ENCODE data around the gene LPP. TPM values are rescaled to one million over a fixed set of nuclear protein-coding genes. Genes with fewer than 3 reads are reported as not detected.

LPP gene
- total RNA-seq, 1 donor, result 77.4 TPM

DNA sequence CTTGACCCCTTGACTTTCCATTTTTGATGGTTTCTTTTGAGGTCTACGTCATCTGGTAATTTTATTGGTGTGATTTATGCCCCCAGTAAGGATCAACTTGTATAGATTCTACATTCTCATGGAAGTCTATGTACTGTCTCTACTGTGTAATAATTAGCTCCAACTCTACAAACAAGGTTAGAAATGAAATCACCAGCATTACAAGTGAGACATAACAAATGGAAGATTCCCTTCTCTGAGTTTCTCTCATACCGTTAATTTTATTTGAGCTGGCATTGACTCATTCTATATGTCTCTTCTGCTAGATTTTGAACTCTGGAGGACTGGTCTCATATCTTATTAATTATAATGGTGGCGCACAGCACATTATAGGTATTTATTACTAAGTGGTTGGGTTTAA lies 138.9 kb downstream of the LPP start:
- H3K27ac ChIP-seq (ENCODE audit: low read depth, low read length), result peak overlapping the region; percentile 96
- peaks cover 69% of the 10 kb centered on the region for H3K79me2 ChIP-seq (ENCODE audit: insufficient read depth, low read length)
- peaks cover 49% of the 10 kb centered on the region for H3K4me1 ChIP-seq (ENCODE audit: insufficient read depth, low read length)
- H2AFZ ChIP-seq (ENCODE audit: low read length), result no peak overlapping the region
- no peaks in the 10 kb centered on the region for H4K20me1 ChIP-seq (ENCODE audit: insufficient read depth, low read length)
- H3K9me3 ChIP-seq (ENCODE audit: low read depth, low read length), result no peaks in the 10 kb centered on the region
- no peaks in the 10 kb centered on the region for H3K27me3 ChIP-seq (ENCODE audit: insufficient read depth, low read length)
- no peak for TF ChIP-seq CTCF (IDR thresholded peaks at IDR 0.05; ENCODE audit: extremely low read depth, low read depth, low read length)
- peaks cover 5% of the 10 kb centered on the region for H3K36me3 ChIP-seq (ENCODE audit: insufficient read depth, low read length)
- no peak overlapping the region for H3K4me3 ChIP-seq (ENCODE audit: insufficient read depth, low read length)
- no peak for DNase-seq (ENCODE audit: insufficient read length, low spot score, missing footprints)
- no peak overlapping the region for H3K4me2 ChIP-seq (ENCODE audit: insufficient read depth, low read length)

DNA sequence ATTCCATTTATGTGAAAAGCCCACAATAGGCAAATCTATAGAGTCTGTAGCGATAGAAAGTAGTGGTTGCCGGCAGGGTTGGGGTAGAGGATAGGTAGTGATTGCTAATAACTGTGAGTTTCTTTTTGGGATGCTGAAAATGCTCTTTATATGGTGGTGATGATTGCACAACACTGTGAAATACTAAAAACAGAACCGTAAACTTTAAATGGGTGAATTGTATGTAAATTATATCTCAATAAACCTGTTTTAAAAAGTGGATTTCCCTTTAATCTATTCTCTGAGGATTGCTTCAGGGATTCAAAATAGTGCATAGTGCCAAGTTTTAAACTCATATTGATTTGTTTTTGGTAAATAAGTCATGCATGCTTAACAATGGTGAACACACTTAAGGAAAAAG lies 140.2 kb downstream of the LPP start:
- H2AFZ ChIP-seq (ENCODE audit: low read length), result no peak overlapping the region
- peaks cover 58% of the 10 kb centered on the region for H3K4me1 ChIP-seq (ENCODE audit: insufficient read depth, low read length)
- H4K20me1 ChIP-seq (ENCODE audit: insufficient read depth, low read length), result no peaks in the 10 kb centered on the region
- DNase-seq (ENCODE audit: insufficient read length, low spot score, missing footprints), result peak; percentile 9
- peak overlapping the region; percentile 76 for H3K4me2 ChIP-seq (ENCODE audit: insufficient read depth, low read length)
- H3K36me3 ChIP-seq (ENCODE audit: insufficient read depth, low read length), result peaks cover 5% of the 10 kb centered on the region
- TF ChIP-seq CTCF (IDR thresholded peaks at IDR 0.05; ENCODE audit: extremely low read depth, low read depth, low read length), result no peak
- H3K79me2 ChIP-seq (ENCODE audit: insufficient read depth, low read length), result peaks cover 71% of the 10 kb centered on the region
- no peak overlapping the region for H3K4me3 ChIP-seq (ENCODE audit: insufficient read depth, low read length)
- no peaks in the 10 kb centered on the region for H3K27me3 ChIP-seq (ENCODE audit: insufficient read depth, low read length)
- no peaks in the 10 kb centered on the region for H3K9me3 ChIP-seq (ENCODE audit: low read depth, low read length)
- peak overlapping the region; percentile 96 for H3K27ac ChIP-seq (ENCODE audit: low read depth, low read length)

GRCh38 chr3:188294823-188295487 lies 141.0 kb downstream of the LPP start:
- no peaks in the 10 kb centered on the region for H3K9me3 ChIP-seq (ENCODE audit: low read depth, low read length)
- no peak overlapping the region for H3K4me3 ChIP-seq (ENCODE audit: insufficient read depth, low read length)
- H2AFZ ChIP-seq (ENCODE audit: low read length), result no peak overlapping the region
- H3K36me3 ChIP-seq (ENCODE audit: insufficient read depth, low read length), result peaks cover 5% of the 10 kb centered on the region
- peak overlapping the region; percentile 96 for H3K27ac ChIP-seq (ENCODE audit: low read depth, low read length)
- H3K79me2 ChIP-seq (ENCODE audit: insufficient read depth, low read length), result peaks cover 70% of the 10 kb centered on the region
- TF ChIP-seq CTCF (IDR thresholded peaks at IDR 0.05; ENCODE audit: extremely low read depth, low read depth, low read length), result no peak
- no peaks in the 10 kb centered on the region for H3K27me3 ChIP-seq (ENCODE audit: insufficient read depth, low read length)
- DNase-seq (ENCODE audit: insufficient read length, low spot score, missing footprints), result peak; percentile 60
- H3K4me1 ChIP-seq (ENCODE audit: insufficient read depth, low read length), result peaks cover 58% of the 10 kb centered on the region
- H3K4me2 ChIP-seq (ENCODE audit: insufficient read depth, low read length), result peak overlapping the region; percentile 76
- no peaks in the 10 kb centered on the region for H4K20me1 ChIP-seq (ENCODE audit: insufficient read depth, low read length)

GRCh38 chr3:188295876-188296275 lies 141.9 kb downstream of the LPP start:
- peaks cover 51% of the 10 kb centered on the region for H3K4me1 ChIP-seq (ENCODE audit: insufficient read depth, low read length)
- H3K4me3 ChIP-seq (ENCODE audit: insufficient read depth, low read length), result no peak overlapping the region
- no peaks in the 10 kb centered on the region for H4K20me1 ChIP-seq (ENCODE audit: insufficient read depth, low read length)
- no peaks in the 10 kb centered on the region for H3K9me3 ChIP-seq (ENCODE audit: low read depth, low read length)
- DNase-seq (ENCODE audit: insufficient read length, low spot score, missing footprints), result no peak
- no peak for TF ChIP-seq CTCF (IDR thresholded peaks at IDR 0.05; ENCODE audit: extremely low read depth, low read depth, low read length)
- peaks cover 67% of the 10 kb centered on the region for H3K79me2 ChIP-seq (ENCODE audit: insufficient read depth, low read length)
- peak overlapping the region; percentile 96 for H3K27ac ChIP-seq (ENCODE audit: low read depth, low read length)
- no peak overlapping the region for H2AFZ ChIP-seq (ENCODE audit: low read length)
- no peaks in the 10 kb centered on the region for H3K36me3 ChIP-seq (ENCODE audit: insufficient read depth, low read length)
- no peaks in the 10 kb centered on the region for H3K27me3 ChIP-seq (ENCODE audit: insufficient read depth, low read length)
- H3K4me2 ChIP-seq (ENCODE audit: insufficient read depth, low read length), result peak overlapping the region; percentile 76
